IPS DF 4.7 (cell line): ENCODE measurements around the gene DCN.

Source experiments
- DNase-seq: peaks from one replicate; pipeline ENCODE4 v3.0.0-alpha.2; 2013; ENCODE audit warnings: low spot score; ENCODE audit errors: extremely low read depth

The DCN gene

DNA sequence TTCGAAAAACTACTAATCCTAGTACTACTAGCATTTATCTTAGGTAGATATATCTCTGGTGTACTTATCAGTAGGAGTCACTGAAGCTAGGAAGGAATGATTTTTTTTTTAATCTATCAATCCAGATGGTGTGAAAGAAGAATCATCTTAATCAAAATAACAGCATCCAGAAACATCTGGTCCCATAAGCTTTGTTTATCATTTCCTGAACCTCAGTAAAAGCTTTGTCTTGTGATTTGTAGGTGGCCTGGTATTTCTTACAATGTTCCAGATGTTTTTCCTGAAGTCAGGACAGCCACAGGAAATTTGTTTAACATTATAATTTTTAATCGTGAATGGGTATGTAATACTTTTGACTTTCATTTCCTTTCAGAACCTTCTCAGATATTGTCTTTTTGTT is 43.3 kb downstream of the DCN start:
- no peak for DNase-seq

DNA sequence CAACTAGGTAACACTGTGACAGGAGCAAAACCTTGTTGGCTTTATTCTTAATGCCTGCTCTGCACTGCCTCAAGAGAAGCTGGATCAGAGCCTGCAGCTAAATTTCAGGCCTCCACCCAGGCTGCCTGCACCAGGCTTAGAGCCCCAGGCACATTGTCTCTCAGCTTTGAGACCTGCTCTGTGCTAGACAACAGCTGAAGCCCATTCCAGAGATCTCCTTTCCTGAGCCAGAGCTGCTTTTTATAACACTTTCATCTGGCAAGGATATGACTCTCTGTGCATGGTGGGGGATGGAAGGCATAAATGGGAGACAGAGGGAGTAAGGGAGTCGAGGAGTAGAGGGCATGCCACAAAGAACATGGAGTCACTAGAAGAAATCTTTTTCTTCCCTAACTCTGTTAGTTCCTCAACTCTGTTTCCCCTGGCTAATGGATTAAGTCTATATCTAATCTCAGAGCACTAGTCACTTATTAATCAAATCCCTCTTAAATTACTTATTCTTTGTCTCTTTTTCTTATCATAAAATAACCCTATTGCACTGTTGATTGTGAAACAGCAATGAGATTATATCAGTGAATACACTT is 44.2 kb downstream of the DCN start:
- DNase-seq: no peak

DNA sequence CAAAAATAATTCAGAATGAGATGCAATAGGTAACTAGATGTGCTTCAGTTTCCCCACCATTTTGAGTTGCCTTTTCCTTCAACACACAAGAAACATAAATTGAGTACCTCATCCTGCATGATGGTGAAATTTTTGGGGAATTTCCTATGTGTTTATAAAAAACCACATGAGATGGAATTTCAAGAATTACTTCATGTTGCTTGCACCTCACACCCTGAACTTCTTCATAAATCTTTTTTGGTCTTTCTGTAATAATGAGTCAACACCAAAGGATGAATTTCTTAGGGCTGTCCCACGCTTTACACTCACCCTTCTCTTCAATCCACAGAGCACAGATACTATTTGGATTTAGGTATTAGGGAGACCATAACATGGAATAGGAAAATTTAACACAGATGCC is 48.7 kb downstream of the DCN start:
- DNase-seq: no peak

DNA sequence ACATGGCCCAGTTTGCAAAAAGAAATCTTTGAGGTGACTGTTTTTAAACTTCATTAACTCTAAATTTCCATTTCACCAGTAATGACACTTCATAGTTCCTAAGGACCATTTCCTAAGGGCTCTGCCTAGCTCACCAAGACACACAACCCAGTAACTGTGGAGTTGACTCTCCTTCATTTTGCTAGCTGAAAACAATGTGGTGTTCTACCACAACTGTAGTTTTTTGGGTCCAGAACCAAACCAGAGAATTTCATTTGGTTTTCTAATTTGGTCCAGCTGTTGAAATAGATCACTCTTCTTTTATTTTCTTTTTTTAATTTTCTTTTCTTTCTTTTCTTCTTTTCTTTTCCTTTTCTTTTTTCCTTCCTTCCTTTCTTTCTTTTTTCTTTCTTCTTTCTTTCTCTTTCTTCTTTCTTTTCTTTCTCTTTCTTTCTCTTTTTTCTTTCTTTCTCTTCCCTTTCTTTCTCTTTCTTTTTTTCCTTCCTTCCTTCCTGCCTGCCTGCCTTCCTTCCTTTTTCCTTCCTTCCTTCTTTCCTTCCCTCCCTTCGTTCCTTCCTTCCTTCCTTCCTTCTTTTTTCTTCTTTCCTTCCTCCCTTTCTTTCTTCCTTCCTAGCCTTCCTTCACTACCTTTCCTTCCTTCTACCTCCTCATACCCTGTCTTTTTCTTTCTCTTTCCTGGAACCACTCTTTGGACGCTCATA is 52.8 kb downstream of the DCN start:
- no peak for DNase-seq

DNA sequence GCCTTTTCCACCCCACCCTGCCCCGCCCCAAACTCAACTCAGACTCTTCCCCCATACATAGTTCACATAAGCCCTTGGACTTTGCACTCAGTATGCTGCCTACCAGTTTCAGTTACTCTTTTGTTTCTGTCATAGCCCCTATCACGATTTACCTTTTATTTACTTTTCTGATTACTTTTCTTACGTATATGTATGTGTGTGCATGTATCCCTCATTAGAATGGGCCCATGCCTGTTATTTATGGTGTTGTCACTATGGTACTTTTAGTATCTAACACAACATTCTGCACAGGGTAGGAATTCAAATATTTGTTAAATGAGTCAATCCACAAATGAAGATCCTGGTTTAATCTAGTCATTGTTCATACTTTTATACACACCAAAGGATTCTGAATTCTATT is 54.9 kb downstream of the DCN start:
- no peak for DNase-seq

DNA sequence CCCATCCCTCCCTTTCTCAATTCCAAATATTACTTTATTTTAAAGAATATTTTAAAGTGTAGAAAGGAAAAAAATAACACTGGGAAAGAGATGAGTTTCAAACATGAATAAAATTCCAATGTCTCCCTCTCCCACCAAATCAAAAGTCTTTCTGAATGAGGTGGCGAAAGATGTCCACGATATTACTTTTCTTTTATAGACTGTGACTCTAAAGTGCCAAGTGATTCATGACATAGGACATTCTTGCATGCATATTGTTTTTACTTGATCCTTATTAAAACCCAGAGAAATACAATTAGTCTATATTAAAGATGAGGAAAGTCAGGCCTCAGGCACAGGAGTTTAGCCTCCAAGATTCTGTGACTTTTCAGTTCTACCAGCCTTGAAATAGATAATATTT is 55.3 kb downstream of the DCN start:
- DNase-seq: no peak

DNA sequence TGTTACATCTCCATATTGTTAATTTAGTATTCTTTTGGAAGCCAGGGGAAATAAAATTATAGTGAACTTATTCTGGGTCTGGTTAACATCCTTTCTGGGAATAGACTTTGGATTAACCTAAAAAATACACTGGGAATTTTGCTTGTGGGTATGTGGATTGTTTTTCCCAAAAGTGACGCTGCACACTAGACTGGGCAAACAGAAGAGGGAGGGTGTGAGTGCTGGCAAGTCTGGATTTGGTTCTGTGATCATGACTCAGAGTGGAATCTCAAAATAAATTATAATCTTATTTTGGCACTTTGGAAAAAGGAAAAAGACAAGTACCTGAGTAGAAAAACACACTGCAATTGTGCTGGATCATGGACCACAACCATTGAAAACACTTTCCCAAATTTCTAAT is 56.1 kb downstream of the DCN start:
- no peak for DNase-seq

DNA sequence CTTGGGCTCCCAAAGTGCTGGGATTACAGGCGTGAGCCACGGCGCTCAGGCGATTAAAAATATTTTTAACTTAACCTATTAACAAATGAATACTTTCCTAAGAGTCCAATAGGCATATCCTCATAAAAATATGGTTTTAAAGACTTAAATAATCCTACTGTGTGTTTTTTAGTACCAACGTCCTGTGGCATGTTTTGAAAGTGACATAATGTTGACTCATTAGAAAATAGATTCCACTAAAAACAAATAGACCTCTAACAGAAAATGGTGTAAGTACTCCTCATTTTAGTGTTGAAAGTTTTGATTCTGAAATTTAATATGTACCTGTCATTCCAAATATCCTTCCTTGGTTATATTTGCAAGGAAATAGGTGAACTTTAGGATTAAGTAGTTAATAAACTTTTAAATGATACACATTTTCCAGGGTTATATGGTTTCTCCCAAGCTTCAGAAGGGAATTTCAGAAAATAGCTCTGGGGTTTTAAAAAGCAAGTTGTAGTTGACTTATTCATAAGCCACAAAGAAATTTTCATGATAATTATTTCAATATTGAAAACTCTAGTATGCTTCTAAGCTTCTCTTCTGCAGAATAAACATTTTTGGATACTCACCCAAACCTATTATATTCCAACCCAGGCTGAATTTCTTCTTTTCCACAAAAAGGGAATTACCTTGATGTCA is 59.2 kb downstream of the DCN start:
- no peak for DNase-seq

DNA sequence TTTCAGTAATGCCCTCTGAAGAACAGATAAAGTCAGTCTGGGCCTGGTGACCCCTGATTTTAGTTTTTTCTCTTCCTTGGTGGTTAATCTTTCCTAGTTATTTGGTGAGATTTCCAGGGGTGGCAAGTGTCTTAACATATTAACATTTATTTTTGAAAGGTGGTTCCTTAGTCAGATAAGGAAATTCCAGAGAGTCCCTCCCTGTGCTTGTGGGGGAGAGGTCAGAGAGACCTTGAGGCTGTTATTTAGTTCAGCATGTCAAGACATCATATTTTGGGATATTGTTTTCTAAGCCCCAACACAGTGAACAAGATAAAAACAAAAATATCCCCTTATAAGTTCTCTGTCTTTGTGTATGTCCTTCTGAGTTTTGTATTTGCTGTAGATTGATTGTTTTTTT is 61.8 kb downstream of the DCN start:
- no peak for DNase-seq

DNA sequence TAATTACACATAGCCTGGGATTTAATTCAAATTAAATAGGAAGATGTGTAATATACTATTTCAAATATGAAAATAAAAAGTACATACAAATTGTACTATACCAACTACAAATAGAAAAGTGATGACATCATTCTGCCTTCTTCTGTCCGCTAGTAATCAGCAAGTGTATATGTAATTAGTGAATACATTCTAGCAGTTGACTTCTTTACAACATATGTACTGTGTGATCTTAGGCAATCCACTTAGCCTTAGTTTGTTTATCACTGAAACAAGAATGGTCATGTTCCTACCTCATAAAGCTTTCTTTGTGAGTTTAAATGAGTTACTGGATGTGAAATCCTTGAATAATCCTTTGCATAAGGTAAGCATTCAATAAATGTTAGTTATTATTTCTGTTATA is 63.5 kb downstream of the DCN start:
- DNase-seq: no peak

DNA sequence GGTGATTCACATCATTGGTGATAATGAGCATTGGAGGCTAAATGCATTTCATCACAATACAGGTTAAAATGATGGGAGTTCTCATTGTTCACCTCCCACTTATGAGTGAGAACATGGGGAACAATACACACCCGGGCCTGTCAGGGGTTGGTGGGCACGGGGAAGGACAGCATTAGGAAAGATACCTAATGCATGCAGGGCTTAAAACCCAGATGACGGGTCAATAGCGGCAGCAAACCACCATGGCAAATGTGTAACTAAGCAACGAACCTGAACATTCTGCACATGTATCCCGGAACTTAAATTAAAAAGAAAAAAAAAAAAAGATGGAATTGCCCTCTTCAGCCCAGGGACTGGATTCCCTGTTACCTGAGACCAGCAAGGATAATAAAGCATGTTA is 69.0 kb downstream of the DCN start:
- no peak for DNase-seq

DNA sequence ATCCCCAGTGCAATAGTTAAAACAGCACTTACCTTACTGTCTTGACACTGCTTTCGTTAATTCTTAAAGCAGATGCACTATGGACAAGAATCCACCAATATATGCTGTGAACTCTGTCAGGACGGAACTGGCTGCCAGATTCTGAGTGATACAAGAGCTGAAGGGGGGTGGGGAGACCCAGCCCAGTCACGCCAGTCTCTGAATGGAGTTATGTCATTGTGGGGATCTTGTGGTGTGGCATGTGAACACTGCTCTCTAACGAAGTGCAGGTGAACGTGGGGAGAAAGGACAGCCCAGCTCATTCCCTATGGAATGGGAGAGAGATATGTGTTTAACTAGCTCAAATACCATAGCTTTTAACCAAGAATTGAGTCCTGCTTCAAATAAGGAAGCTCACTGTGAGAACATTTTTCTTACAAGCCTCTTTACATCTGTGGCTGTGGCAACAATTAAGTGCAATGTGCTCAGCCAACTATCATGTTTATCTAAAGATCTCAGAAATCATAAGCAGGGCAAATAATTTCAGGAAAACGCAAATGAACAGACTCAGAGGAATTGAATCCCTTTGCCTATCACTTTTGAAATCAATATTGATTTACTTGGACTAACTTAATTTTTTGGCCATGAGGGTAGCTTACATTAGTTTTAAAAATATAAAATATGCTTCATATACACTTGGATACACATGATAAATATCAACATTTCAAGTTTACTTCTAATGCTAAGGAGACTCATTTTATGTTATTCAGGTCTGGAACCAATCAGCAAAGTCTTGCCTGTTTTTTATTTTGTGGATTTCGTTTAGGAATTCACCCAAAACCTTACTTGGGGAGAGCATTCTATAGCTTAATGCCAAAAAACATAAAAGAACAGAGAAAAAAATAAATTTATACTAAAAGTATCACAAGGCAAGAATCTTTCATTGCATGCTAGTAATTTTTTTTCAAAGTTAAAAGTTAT is 71.0 kb downstream of the DCN start, which contains the start of gene LUM:
Gene LUM (minus strand): TSS at position 129 of the 960 bp plus-strand sequence. CDS start 2,515 bp downstream, outside the sequence.
- no peak for DNase-seq

DNA sequence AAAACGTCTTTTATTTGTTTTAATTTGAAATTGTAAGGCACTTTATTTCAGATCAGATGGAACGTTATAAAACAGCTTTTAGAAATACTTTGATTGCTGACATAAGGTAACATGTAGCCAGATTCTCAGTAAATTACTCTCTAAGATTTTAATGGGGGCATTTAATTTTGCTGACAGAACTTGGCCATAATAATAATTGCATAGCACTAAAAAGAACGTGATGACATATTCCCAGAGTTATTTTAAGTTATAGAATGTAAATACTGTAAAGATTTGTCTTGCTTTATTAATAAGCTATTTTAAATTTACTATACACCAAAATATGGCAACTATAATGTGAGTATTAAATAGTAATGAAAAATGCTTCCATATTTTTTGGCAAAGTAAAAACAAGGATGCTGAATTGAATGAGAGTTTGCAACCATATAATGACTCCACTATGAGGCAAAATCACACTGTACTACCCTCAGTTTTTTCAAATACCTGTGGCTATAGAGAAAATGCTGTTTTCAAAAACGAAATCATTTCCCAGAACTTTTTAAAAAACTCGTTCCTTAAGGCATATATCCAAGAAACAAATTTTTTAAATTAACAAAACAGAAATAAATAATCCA is 72.2 kb downstream of the DCN start:
- no peak for DNase-seq

DNA sequence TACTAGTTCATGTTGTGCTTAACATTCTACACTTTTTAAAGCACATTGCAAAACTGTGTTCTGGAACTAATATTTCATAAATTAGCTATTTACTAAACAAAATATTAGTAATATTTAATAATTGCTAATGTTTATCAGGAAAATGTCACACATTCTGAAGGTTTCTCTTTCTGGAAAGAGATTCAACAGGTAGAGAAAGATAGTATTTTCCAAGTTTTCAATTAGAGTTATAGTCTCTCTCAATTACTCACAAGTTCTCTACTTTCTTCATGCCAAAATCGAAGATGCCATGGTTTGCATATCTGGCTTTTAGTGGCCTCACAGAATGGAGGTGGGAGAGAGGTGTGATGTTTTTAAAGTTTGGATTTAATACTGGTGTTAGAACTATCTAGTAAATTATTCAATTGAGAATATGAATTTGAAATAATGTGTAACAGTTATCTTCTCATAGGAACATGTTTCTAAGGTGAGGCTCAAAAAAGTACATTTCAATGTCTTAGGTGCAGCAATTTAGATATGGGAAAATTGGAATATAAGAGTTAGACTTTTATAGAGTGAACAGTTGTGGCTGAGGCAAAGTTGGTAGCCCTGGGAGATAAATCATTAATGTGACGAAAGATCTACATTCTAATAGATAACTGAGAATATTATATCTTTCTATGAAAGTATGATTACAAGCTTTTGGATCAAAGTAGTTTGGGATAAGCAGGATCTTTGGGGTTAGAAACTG is 72.9 kb downstream of the DCN start:
- DNase-seq: no peak

DNA sequence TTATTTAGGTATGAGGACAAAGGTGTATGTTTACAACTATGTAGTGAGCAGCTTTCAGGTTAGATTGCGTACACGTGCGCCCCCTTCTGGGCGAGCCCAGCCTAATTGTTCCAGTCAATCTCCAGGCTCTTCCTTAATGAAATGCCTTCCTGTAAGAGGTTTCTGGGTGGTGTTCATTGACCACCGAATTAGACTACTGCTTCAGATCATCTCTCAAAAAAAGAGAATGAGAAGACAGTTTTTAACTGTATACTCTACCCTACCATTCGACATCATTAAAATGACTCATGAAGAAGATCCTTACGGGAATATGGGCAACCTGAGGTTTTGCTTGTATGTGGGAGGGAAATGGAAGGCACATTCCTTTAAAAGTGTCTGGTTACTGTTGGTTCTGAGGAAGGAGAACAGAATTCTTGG is 73.5 kb downstream of the DCN start:
- peak; percentile 64 for DNase-seq

DNA sequence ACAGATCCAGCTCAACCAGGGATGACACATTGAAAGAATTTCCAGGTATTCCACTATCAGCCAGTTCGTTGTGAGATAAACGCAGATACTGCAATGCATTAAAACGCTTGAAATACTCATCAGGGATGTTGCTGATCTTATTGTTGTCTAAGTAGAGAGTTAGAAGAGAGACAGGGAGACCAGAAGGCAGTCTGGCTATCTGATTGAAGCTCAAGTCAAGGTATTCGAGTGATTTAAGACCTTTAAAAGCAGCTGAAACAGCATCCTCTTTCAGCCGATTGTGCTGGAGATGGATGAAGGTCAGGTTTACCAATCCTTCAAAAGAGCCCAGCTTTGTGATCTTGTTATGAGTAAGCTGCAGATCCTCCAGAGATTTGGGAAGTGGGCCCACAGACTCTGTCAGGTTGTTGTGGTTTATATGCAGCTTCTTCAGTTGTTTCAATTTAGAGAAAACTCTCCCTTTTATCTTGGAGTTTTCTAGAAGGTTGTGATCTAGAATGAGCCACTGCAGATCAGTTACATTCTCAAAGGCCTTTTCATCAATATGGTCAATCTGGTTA is 74.3 kb downstream of the DCN start:
- DNase-seq: no peak

DNA sequence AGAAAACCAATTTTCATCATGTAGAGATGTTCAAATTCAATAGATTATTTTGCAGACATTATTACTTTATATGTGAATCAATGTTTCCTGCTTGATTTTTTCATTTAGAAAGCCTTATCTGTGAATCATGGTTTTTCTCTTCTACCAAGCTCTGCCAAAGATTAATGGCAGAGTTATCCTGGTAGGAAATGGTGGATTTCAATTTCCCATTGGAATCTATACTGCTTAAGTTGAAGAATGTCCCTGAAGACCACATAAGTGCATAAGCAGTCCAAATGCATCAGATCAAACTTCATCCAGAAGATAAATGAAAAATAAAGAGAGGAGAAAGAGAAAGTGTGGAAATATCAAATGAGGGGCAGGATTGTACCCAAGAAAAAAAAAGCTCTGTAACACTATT is 76.3 kb downstream of the DCN start:
- no peak for DNase-seq

DNA sequence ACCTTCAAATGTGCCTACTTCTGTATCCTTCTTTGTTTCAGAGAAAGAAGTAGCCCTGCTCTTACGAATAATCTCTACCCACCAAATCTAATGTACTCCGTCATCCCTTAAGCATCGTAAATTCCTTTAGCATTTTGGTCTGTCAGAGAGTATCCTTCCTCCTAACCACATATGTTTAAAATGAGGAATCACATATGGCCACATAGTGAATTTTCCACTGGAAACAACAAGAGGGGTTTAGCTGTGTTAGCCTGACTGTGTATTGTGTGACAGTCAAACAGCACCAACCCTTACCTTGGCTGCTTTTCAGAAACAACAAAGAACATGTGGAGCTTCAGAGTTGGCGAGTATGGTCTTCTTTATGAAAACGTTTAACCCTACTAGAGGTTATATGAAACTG is 76.8 kb downstream of the DCN start:
- no peak for DNase-seq

DNA sequence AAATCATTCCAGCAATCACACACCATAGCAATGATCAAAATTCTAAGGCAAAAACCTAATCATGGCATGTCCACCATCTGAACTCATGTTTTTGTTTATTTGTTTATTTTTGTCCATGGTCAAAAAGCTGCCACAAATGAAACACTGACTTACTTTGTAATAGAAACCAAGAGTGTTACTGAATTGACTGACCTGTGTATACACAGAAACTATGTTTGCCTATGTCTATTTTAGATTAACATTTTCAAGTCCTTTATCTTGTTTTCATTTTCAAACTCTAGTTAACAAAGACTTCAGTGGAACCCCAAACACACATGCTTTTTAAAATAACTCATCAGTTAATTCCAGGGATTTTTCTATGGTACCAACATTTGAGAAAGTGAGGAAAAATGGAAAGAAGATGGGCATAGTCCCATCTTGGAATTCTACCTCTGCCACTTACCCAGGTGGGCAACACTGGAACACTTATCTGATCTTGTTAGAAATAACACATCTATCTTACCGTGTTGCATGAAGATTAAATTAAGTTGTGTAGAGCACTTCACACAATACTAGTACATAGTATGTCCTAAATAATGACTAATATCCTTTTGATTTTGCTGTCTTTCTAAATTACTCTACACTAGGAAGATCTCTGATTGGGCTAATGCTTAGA is 77.7 kb downstream of the DCN start:
- DNase-seq: no peak

DNA sequence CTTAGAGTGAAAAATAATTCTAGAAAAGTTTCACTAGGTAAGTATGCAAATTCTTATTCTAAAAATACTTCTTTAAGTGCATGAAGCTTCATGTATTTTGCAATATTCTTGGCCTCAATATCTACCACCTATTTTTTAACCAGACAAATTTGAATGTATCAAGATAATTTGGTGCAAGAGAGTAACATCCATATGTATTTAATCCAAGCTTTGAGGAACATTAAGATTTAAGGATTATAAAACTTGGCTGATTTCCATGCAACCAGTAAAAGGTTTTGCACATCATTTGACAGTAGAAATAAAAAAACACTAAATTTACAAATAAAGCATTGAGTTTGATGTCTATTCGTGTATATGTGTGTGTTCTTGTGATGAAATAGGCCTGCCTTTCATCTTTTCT is 79.0 kb downstream of the DCN start:
- DNase-seq: no peak
